ENCODE data around the gene PHACTR1.

PHACTR1 gene

DNA sequence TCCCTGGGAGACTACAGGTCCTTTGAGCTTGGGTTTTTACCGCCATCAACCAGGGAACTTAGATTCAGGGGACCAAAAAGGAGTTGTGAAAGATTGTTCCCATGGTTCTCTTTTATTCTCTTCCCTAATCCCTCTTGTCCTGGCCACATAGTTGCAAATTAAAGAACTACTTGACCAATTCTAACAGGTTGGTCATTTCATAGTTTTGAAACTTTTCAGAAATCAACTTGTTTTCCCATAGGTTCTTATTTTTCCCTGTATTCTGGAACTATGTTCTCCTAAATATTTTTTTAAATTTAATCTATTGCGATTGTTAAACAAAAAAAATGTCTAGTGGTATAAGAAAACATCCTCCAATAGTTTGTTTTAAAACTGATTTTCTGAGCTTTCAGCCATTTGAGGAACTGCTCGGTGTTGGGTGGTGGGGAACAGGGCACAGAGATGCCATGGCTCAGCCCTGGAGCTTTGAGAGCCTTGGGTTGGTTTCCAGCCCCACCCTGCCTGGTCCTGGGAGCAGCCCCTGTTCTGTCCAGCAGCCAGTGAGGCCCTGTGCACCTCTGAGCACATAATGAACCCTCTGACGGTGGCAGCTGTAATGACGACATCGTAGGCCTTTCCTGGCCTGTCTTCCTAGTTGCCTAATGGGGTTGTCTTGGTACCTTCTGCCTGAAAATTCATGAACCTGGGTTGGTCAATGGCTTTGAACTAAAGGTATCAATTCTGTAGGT, 558.3 kb downstream of the PHACTR1 start:
- no peak for DNase-seq

DNA sequence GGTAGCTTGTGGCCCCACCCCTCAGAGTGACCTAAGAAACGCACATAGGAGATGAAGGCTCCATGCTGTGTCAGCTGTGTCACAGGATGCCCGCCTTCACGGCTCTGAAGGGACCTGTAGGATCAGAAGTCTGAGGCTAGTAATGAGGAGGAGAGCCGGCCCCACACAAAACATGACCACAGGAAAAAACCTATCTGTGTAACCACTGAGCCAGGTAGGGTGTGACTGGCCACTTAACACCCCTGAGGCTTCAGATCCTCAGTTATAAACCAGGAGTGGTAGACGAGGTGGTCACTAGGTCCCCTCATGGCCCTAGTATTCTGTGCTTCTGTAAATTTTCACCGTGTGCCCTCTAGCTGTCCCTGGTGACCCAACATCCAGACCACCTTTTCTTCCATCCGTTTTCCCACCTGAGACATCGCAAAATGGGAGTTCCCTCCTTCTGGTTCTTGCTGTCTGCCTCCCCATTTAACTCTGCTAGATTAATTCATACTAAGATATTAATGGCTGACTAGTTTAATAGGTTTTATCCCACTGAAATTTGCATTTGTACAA, 558.9 kb downstream of the PHACTR1 start:
- no peak for DNase-seq

DNA sequence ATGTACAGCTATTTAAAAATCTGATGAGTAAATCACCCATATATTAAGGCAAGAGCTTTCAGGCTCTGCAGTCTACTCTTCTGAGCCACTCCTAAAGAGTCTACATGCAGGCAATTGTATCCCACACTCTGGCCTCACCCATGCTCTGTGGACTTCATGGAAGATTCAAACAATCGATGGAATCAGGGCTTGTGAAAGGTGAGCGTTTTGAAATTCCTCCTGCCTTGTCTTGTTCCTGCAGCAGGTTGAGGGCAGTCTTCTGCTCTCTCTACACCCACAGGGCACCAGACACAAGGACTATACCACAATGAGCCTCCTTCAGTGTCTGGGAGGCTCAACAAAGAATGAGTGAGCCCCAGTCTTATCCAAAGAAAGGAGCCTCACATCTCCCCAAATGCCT, 560.7 kb downstream of the PHACTR1 start:
- no peak for DNase-seq

DNA sequence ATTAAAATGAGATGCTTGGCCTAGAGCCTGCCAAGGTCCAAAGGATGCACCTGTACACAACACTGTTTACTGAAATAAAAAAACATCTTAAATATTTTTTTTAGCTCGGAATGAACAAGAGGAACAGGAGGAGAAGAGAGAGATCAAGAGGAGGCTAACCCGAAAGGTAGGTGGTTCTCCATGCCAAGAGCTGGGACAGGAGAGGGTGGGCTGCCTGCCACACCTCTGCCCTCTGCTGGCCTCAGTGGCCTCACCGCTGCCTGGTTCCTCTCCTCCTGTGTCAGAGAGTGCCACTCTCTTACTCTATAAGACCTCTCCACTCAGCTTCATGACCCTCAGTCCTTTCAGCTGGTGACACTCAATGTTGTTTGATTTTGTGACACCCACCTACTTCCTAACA, 561.6 kb downstream of the PHACTR1 start:
- DNase-seq: peak; percentile 25

DNA sequence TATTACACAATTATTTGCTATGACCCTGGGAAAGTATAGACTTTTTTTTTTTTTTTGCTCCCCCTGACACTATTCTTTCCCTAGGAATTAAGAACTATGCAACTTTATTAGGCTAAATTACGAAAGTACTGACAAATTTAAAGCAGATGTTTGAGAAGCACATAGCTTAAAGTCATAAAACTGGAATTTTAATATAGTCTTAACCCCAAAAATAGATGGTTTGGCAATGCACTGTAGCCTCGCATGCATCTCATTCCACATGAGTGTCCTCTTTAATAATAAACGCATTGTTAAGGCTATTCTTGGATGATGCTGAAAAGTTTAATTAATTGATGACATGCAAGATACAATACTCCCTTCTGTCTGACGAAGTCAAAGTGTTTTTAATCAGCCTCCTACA, 562.4 kb downstream of the PHACTR1 start:
- DNase-seq: no peak

DNA sequence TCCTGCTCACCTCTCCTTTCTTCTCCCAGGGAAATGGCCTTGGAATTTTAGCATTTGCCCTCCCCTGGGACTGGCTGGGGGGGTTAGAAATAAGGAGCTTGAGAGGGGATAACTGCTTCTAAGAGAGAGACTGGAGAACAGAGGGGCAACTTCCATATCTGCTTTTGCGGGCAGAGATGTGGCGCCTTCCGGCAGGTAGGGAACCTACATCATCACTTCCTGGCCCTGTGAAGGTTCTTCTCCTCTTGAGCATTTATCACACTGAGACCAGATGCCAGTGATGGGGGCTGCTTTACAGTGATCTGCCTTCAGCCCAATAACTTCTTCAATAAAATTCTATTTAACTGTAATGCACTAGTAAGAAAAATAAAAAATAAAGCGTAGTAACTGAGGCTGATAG, 563.7 kb downstream of the PHACTR1 start:
- DNase-seq: no peak

DNA sequence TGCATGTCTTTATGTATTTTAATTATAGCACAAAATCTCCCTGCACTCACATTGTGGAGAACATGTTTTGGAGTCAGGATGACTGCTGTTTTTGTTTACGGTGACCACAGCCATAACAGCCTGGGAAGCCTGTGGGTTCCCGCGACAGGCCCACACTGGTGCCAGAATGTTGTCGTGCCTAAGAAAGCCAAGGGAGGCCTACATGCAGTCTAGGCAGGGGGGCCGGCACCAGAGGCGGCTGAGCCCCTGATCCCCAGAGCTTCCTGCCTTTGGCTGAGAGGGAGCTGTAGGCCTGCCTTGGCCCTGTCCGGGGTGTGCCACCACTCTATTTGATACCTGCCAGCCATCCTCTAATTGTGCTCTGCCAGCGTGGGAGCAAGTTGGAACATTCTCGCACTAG, 565.1 kb downstream of the PHACTR1 start:
- DNase-seq: no peak

DNA sequence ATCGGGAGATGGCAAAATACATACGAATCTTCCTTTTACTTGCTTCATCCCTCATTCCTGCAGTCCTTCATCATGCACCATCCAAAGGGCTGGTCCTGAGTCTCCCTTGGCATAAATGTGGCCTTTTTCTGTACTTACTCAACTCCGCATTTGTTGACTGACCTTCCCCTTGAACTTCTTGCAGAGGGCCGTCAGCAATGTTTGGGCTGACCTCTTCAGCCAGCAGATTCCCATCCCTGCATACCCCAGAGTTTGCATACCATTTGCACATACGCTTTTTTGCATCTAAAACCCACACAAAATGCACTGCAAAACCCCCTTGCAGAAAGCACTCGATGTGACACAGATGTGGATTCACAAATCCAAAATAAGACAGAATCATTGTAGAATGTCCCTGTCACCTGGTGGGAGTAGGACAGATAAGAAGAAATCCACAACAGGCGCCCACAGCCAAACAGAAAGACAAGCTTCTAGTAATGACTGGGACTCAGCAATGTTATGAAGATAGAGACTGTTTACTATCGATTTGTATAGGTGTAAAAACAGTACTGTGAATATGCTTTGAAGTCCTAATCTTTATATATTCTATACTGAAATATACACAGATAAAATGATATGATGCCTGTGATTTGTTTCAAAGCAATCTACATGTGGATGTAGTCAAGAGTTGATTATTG, 566.0 kb downstream of the PHACTR1 start:
- no peak for DNase-seq

DNA sequence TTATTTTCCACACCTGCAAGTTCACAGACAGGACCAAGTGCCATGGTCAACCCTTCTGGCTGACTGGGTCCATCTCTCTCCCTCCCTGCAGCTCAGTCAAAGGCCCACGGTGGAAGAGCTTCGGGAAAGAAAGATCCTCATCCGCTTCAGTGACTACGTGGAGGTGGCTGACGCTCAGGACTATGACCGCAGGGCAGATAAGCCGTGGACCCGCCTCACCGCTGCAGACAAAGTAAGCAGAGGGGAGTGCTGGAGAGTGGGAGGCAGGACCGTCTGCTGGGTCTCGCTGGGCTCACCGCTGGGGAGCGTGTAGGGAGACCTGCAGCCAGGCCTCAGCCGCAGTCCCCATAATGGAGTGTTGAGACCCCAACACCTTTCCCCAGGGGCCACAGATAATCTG, 566.8 kb downstream of the PHACTR1 start:
- no peak for DNase-seq

DNA sequence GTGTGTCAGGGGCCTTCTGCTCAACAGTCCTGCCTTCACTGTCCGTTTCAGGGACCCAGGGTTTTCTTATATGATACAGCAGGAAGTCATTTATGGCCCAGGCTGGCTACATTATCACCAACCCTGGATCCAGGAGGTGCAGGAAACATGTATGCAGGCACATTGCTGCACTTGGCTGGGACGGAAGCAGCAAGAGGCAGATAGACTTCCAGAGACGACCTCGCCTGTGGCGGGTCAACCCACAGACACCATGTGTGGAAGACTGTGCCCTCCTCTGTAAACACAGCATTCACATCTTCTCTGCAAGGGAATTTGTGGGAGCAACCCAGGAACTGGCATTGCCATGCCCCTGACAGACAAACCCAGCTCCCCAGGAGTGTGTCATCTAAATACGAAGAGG, 568.1 kb downstream of the PHACTR1 start:
- DNase-seq: no peak

DNA sequence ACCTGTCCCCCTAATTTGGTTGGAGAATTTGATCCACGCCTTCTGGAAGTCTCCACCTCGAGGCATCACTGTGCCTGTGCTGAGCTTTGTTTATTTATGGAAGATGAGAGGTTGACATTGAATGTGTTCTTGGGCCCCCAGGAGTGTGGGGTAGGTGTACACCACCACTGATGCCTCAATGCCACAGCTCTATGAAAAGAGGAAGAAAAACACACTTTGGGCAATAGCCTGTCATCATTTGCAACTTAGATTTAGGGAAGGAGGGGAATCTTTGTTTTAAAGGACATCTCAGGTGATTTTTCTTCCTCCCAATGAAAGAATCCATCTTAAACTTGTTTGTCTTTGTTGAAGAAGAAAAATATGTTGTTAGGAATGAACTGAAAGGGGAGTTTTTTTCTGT, 569.1 kb downstream of the PHACTR1 start:
- DNase-seq: no peak

DNA sequence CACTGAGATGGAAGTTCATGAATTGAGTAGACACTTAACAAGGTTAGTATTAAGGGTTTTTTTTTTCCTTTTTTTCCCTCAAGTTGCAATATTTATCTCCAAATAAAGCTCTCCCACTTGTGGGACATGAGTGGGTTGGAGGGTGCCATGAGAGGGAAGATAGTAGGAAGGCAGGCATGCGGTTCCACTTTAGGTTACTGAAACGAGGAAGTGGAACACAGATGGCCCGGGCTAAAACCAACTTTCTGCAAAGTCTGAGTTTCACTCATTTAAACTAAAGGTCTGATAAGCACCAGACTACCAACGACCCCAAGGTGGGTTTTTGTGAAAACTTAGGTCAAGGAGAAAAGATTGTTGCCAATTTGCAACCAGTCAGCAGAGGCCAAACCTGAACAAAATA, 569.6 kb downstream of the PHACTR1 start:
- no peak for DNase-seq

DNA sequence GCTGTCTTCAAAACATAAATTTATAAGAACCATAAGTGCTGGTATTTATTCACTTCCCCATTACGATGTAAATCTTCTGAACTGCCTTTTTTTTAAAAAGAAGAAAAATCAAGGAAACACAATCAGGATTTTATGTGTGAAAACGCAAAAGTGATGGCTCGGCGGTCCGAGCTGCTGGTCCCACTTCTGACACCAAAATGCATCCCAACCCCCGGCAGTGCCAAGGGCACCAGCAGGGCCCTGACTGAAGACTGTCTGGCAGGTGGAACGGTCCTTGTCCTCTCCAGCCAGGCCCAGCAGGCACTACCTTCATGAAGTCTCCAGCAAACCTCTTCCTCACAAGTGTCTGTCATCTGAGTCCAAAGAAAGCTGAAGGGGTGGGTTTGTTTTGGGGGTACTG, 570.5 kb downstream of the PHACTR1 start:
- no peak for DNase-seq

DNA sequence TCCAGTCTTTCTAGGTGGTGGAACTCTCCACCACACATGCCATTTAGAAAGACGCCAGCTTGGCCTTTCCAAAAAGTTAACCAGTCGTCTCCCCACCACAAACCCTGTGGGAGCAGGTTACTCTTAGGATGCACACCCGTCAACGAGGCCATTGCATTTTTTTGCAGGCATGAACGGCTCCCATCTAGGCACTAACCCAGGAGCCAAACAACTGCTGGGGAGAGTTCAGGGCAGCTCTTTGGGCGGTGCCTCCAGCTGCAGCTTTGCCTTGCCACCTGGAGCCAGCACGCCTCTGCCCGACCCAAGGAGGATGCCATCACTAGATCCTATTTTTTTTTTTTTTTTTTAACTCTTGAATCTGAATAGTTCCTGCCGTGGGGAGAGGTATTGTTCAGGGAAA, 571.9 kb downstream of the PHACTR1 start:
- no peak for DNase-seq

DNA sequence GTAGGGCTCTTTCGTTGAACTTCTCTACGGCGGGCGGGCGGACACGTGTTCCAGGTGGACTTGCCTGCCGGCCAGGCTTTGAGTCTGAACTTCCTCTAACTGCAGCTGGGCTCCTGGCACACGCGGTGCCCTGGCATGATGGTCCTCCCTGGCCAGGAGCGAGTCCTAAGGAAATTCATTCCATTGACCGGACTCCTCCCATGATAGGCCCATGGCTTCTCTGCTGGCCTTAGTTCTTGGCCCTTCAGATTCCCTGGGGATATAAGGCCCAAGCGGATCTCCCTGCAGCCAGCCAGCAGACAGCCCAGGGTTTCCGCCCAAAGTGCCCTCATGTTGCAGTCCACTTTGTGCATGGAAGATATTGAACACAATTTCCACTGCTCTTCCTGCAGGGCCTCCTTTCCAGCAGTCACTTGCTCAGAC, 572.4 kb downstream of the PHACTR1 start:
- no peak for DNase-seq

DNA sequence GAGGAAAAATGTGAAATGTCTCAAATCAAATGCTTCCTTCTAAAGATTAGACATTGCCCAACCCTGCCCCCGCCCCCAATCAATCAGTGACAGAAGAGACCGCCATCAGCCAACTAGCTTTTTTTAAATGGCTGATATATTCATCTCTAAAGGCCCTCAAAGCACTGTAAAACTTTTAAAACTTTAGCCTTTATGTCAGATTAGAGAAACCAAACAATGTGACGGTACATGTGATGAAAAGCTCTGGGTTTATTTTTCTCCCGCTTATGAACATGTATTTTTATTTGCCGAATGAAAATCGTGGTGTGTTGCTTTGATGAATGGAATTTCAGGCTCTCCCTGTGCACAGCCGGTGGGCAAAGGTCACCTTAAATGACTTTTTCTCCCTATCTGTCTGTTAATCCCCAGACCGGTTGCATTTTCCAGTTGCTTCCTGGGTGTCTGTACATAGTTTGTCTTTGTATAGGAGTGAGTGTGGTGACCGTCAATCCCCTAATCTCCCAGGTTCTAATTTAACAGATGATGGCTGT, 573.3 kb downstream of the PHACTR1 start:
- DNase-seq: no peak

DNA sequence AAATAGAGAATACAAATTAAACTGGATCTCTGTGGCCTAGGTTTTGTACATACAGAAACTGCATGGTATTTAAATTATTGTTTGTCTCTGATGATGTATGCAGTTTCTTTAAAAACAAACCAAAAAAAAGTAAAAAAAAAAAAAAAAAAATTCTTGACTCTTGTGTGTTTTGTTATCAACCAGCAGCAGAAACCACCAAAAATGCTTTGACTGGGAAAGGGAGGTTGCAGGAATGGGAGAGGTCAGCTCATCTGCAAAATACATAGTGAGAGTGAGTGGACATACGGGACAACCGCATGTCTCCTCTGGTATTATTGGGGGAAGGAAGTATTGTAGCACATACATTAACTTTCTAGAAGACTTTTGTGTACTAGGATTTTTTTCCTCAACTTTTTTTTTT, 573.8 kb downstream of the PHACTR1 start:
- no peak for DNase-seq

DNA sequence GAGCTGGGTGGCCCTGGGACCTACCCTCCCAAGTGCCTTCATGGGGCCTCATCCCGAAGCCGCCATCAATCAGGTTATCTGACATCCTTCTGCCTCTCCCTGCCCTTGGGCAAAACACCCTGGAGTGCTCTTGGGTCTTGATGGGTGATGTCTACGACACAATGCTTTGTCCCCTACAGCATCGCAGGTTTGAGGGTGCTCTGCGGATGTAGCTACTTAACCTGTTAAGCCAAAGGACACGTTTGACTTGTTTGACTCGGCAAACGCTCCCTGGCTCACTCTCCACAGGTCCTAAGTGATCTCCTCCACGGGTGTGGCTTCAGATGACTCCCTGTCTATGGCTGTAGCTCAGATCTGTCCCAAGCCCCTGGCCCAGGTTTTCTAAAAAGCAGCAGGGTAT, 576.2 kb downstream of the PHACTR1 start:
- no peak for DNase-seq

DNA sequence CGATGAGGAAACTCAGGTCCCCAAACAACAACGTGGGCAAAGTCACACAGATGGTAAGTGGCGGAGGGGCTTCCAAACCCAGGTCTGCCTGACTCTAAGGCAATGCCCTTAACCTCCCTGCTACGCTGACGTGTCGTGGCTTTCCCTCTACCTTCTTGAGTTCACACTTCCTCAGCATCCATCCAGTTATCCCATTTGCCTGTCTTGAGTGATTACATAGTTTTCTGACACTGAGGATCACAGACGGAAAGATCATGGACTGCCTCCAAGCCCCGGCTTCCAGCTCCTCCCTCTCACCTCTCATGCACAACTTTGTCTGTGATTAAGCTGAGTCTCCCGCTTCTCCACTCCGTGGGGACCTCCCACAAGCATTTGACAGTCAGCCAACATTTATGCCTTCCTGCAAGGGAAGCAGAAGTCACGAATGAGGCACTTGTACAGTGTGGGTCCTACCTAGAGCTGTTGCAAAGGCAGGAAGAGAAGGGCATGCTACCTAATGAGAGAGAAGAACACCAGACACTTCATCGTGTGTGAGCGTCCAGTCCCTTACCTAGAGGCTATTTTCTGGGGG, 578.0 kb downstream of the PHACTR1 start:
- no peak for DNase-seq

DNA sequence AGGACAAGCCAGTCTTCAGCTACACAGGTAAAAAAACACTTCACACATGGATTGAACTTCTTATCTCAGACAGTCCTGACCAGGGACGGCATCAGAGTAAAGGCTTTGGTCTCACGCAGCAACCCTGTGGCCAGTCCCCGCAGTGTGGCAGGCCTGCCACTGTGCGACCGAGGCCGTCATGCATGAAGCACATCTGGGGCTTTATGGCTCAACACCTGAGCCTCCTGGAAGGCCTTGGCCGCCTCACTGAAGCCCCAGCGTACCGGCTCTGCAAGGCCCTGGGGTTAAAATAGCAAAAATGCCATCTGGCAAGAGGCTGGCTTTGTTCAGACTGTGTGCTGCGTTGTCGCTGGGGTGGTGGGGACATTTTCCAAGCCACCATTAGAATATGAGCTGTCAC, 579.0 kb downstream of the PHACTR1 start:
- DNase-seq: no peak

DNA sequence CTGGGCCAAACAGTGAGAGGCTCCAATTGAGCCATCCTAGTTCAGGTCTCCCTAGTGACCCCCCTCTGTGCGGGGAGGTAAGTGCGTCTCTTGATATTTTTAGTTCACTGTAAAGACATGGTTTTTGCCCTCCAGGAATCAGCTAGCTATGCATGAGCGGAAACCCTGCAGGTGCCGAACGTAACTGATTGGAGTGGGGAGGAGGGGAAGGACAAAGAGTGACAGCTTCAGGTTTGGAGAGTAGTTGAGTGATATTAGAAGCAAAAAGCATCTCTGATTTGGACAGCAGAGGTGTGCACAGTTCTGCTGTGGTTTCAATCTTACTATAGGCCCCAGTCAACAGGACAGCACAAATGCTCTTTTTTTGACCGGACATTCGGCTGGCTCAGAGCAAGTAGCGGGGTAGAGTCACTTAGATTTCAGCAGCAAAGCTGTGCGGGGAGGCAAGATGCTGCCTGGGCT, 580.0 kb downstream of the PHACTR1 start:
- DNase-seq: no peak

DNA sequence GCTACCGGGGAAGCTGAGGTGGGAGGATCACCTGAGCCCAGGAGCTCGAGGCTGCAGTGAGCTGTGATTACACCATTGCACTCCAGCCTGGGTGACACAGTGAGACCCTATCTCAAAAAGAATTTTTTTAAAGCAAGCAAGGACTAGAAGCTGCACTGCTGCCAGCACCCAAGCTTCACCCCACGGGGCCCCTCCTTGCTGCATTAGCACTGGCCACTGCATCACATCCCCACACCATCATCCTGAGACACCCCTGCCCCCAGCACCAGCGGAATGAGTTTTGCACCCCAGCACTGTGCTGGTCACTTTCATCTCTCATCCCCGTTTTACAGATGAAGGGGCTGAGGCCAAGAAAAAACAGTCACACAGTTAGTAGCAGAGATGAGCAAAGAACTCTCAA, 580.8 kb downstream of the PHACTR1 start:
- DNase-seq: no peak

DNA sequence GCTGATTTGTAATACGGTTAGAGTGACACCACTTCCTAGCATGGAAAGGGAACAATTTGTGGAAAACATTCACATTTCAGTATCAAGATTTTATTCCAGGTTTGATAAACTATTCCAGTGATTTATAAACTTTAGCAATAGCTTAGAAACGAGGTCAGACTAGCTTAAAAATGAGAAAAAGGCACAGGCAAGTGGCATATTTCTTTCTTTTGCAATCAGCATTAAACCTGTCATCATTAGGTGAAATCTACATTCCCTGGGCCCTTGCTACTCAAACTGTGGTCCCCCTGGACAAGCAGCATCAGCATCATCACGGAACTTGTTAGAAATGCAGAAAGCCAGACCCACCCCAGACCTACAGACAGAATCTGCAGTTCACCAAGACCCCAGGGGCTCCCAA, 581.9 kb downstream of the PHACTR1 start:
- DNase-seq: no peak

DNA sequence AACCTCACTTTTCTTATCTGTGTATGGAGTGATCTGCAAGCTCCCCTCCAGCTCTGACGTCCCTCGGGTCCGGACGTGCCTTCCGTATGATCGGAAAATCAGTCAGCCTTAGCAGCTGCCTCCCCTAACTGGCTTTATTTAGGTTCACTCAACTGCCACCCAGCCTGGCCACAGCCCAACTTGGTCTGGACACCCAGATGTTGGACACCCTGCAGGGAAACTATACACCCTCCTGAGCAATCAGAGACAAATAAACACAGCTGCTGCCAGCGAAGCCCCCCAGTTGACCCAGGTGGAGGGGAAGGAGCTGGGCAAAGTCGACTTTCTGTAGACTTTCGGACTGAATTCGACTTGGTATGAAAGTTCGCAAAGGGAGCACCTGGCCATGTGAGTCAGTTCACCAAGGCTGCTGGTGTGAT, 582.8 kb downstream of the PHACTR1 start:
- DNase-seq: no peak

All from stimulated activated CD4-positive, alpha-beta T cell treated with anti-CD3 and anti-CD28 coated beads, Interleukin-15, amount 100 ng/mL, for 24 hours (primary cell).